GM19035 (cell line): ENCODE data around the gene HOXA5.

ENCODE experiments used
- ATAC-seq: cut with Tn5 transposase; IDR thresholded peaks from one replicate; pipeline ENCODE4 v1.9.1; 2021; ENCODE audit not compliant: unreplicated experiment

Gene HOXA5

GRCh38 chr7:27097686-27098577, 45.5 kb downstream of the HOXA5 start:
- ATAC-seq: no peak

GRCh38 chr7:27096768-27097514, 46.5 kb downstream of the HOXA5 start:
- no peak for ATAC-seq

DNA sequence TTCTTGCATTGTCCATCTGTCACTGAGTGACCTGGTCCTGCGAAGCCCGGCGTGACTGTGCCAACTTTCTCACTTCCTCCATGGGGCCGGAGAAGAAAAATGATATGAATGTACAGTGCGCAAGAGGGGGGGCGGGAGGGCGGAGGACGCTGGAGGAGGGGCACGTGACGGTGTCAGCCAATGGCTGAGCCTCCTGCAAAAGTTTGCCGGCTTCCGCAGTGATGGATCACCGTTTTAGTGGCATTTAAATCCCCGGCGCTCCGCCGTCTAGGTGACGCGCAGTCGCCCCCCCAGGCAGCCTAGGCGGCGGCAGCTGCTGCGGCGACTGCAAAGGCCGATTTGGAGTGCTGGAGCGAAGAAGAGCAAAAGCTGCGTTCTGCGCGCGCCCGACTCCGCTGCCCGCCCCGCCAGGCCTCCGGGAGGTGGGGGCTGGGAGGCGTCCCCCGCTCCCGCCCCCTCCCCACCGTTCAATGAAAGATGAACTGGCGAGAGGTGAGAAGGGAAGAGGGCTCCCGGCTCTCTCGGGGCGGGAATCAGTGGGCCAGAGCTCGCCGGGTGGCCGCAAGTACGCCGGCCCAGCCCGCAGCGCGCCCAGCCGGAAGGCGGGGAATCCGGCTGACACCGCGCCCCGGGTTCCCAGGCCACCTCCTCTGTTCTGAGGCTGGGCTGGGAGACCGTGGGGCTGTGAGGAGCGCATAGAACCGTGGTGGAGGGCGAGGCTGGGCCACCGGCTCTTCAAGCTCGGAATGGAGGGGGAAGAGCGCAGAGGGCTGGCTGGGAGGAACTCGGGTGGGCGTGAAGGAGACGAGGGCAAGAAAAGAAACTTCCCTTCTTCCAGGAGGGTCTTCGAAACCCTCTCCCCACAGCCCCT, 47.3 kb downstream of the HOXA5 start, which contains the start of gene HOXA1:
TSS of gene HOXA1 (minus strand) at position 104 of the 871 bp plus-strand sequence. CDS start at position 16, 88 bp downstream.
- ATAC-seq: peak; percentile 92

GRCh38 chr7:27095050-27095896, 48.2 kb downstream of the HOXA5 start:
- ATAC-seq: peak; percentile 6

- no peak for ATAC-seq
These were observed 49.0 kb downstream of the HOXA5 start for GRCh38 chr7:27094304-27095049.

GRCh38 chr7:27093184-27093895, 50.1 kb downstream of the HOXA5 start:
- no peak for ATAC-seq

DNA sequence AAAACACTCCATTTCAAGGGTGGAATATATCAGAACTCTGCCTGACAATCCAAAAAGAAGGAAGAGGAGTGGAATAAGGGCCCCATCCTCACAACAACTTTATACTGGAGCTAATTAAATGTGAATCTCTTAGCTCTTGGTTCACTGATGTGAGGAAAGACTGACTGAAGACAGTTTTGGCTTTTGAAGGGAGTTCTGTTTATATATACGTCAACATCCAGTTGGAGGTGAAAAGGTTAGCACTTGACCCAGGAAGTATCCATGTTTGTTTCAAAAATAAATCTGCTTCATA, 50.7 kb downstream of the HOXA5 start:
- no peak for ATAC-seq

DNA sequence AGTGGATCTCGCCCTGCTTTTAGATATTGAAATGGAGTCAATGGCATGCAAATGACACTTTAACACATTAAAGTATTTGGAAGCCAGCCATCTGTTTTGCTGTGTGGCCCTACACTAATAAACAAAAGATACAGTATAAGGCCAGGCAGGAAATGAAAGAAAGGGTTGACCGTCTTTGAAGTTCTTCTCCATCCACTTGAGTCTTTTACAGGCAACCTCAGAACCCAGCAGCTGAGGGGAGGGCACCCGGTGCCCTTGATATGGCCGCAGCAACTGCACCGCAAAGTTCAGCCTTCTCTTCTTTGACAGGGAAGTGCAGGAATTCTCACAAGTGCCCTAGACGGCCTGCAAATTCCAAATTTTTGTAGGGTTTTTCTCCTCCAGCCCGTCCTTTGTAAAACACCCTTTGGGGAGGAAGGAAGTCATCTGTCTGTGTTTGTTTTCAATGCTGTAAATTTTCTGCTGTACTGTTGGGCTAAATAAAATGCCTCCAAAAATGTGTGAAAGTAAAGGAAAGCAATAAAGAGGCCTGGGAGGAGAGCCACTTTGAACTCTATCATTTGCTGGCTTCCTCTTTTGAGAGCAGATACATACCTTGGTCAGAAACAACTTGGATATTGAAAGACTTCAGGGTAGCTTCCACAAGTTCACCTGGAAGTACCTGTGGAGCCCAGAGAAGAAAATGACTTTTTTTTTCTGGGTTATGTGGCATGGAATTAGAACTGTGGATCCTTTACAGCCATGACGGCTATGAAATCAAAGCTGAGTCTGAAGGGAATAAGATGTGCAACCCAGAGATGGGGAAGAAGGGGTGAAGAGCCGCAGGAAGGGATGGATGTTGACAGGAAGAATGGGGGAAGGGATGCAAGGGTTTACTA, 51.3 kb downstream of the HOXA5 start:
- no peak for ATAC-seq

DNA sequence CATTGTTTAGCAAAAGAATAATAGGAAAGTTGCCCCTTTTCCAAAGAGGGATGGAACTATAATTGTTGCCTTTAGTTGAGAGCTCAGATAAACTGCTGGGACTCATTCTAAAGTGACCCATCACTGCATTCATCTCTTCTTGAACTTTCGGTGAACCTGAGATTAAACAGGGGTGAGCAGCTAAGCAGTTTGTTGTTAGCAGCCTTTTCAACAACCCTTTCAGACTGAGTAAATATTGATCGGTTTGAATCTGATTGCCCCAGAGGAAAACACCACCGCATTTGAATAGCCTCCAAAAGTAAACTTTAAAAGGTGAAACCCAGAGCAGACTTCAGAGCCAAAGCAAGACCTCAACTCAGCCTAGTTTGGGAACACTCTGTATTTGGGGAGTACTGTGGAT, 52.4 kb downstream of the HOXA5 start:
- no peak for ATAC-seq
